ENCODE results near the gene ERAP2.

GRCh38 chr5:96852759-96853158, 23.5 kb upstream of the ERAP2 start:
- TF ChIP-seq YY1 (IDR thresholded peaks at IDR 0.05; ENCODE audit: insufficient read depth, insufficient read length) (no peak), ZNF274 (IDR thresholded peaks at IDR 0.05; ENCODE audit: low read depth, low read length) (no peak), SUZ12 (IDR thresholded peaks at IDR 0.05; ENCODE audit: extremely low read depth, insufficient read depth, insufficient read length) (no peak)
